OCI-LY7 (cell line): Measurements from ENCODE around the gene TCP10L. TPM values are rescaled to one million over a fixed set of nuclear protein-coding genes. Genes with fewer than 3 reads are reported as not detected.

Experiments used
- BruUV-seq: library from RNA; stranded (reverse); fragments of 400-500 nt; replicated peaks from 2 replicates; lab custom pipeline; 2021; lab: Mats Ljungman, UMichigan
- CTCF ChIA-PET: fragments of 300-600 bp; sonication (Branson Sonifier 250); formaldehyde crosslinking; loops from one replicate; lab custom pipeline; 2022; ENCODE audit warnings: antibody characterized with exemption; ENCODE audit not compliant: unreplicated experiment; lab: Charles Lee
- POLR2A ChIA-PET: fragments of 300-600 bp; sonication (Branson Sonifier 250); formaldehyde crosslinking; loops from one replicate; lab custom pipeline; 2022; ENCODE audit warnings: antibody characterized with exemption; lab: Charles Lee
- DNase-seq: peaks from one replicate; pipeline ENCODE4 v3.0.0-alpha.2; 2015; ENCODE audit warnings: low spot score
- H2AFZ ChIP-seq: fragments of 200-600 bp; sonication (generic), shearing (Covaris generic); 2 replicates; pipeline ENCODE4 v1.6.1; 2014; ENCODE audit warnings: mild to moderate bottlenecking, antibody characterized with exemption, low read length, moderate library complexity
- H3K27ac ChIP-seq: fragments of 200-600 bp; sonication (generic); 2 replicates; pipeline ENCODE4 v1.5.1; 2014; ENCODE audit warnings: mixed run types, low read depth, mild to moderate bottlenecking, moderate library complexity, low read length, inconsistent platforms; ENCODE audit not compliant: poor library complexity, severe bottlenecking
- H3K36me3 ChIP-seq: fragments of 200-600 bp; sonication (generic); 2 replicates; pipeline ENCODE4 v1.6.1; 2014; ENCODE audit warnings: mild to moderate bottlenecking, antibody characterized with exemption, low read length, moderate library complexity, mixed read lengths; ENCODE audit not compliant: insufficient read depth
- H3K4me1 ChIP-seq: fragments of 200-600 bp; sonication (generic); 2 replicates; pipeline ENCODE4 v1.5.1; 2014; ENCODE audit warnings: mild to moderate bottlenecking, low read length; ENCODE audit not compliant: insufficient read depth, poor library complexity, severe bottlenecking
- H3K4me2 ChIP-seq: fragments of 200-600 bp; sonication (generic); 2 replicates; pipeline ENCODE4 v1.6.1; 2014; ENCODE audit warnings: mild to moderate bottlenecking, low read length
- H3K4me3 ChIP-seq: fragments of 200-600 bp; sonication (generic); 2 replicates; pipeline ENCODE4 v1.5.1; 2014; ENCODE audit warnings: mild to moderate bottlenecking, low read depth, low read length; ENCODE audit not compliant: poor library complexity, severe bottlenecking
- H3K79me2 ChIP-seq: fragments of 200-600 bp; sonication (generic); 2 replicates; pipeline ENCODE4 v1.6.1; 2016; ENCODE audit warnings: low read depth, mild to moderate bottlenecking, low read length, moderate library complexity, mixed read lengths; ENCODE audit not compliant: insufficient read depth
- H3K9me2 ChIP-seq: fragments of 200-600 bp; sonication (generic); 2 replicates; pipeline ENCODE4 v1.6.1; 2016; ENCODE audit warnings: mild to moderate bottlenecking, low read length, mixed read lengths; ENCODE audit not compliant: insufficient read depth
- H3K9me3 ChIP-seq: fragments of 200-600 bp; sonication (generic); 2 replicates; pipeline ENCODE4 v1.6.1; 2014; ENCODE audit warnings: mild to moderate bottlenecking, mixed run types, low read length, mixed read lengths
- H4K20me1 ChIP-seq: fragments of 200-600 bp; sonication (generic); 2 replicates; pipeline ENCODE4 v1.6.1; 2014; ENCODE audit warnings: mild to moderate bottlenecking, antibody characterized with exemption, low read length, moderate library complexity, mixed read lengths; ENCODE audit not compliant: insufficient read depth
- CTCF ChIP-seq: fragments of 200-600 bp; sonication (generic); conservative IDR thresholded peaks from 2 replicates; pipeline ENCODE4 v1.5.1; 2014; ENCODE audit warnings: mild to moderate bottlenecking, antibody characterized with exemption, low read length, moderate library complexity, mixed read lengths
- EZH2phosphoT487 ChIP-seq: fragments of 200-600 bp; sonication (generic); IDR thresholded peaks from 2 replicates; pipeline ENCODE4 v1.6.1; 2018; ENCODE audit warnings: low read depth, borderline replicate concordance, mild to moderate bottlenecking, mixed run types, antibody characterized with exemption, low read length, moderate library complexity, mixed read lengths
- intact Hi-C: fragments of 100-400 bp; cut with micrococcal nuclease; formaldehyde crosslinking; loops from one replicate; pipeline ENCODE4 v1.10.0; 2022; ENCODE audit not compliant: unreplicated experiment
- total RNA-seq, 2 experiments: library from RNA; depleted of rRNA in 1 of 2; stranded (reverse); fragments of >200 nt in 1 of 2; shearing (Covaris generic) in 1 of 2; gene quantifications; 2 replicates each; pipeline ENCODE4 v1.2.3, GENCODE V29; 2014 to 2022

TCP10L gene
- total RNA-seq, 2 experiments from 2014 or later = 0.63 to 3.9 TPM

- BruUV-seq = no TSS peak
- ChIA-PET POLR2A (interaction anchor here (0.6 kb wide), 1 partner anchor 54 kb away, joined by 6 read pairs; no protein-coding TSS in a partner anchor), CTCF (no interaction called here)
- no peak for DNase-seq
- Histone ChIP-seq H3K27ac (no peak overlapping the region), H3K9me2 (no peaks in the 10 kb centered on the region), H3K4me3 (no peak overlapping the region), H3K4me2 (no peak overlapping the region), H4K20me1 (no peaks in the 10 kb centered on the region), H3K4me1 (peaks cover 12% of the 10 kb centered on the region), H3K36me3 (no peaks in the 10 kb centered on the region), H3K9me3 (no peaks in the 10 kb centered on the region), H2AFZ (no peak overlapping the region), H3K79me2 (no peaks in the 10 kb centered on the region)
- intact Hi-C loops = loop anchor here (5.0 kb wide), 1 partner anchor 165 kb away; no protein-coding TSS in a partner anchor
- TF ChIP-seq EZH2phosphoT487 = no peak
- no peak for TF ChIP-seq CTCF
These were observed 17.7 kb downstream of the TCP10L start for GRCh38 chr21:32567626-32568025.

GRCh38 chr21:32566741-32567389 lies 18.5 kb downstream of the TCP10L start:
- no peak overlapping the region for H3K27ac ChIP-seq
- DNase-seq = no peak
- ChIA-PET CTCF (no interaction called here), POLR2A (no interaction called here)
- H3K9me2 ChIP-seq = no peaks in the 10 kb centered on the region
- H3K79me2 ChIP-seq = no peaks in the 10 kb centered on the region
- peaks cover 8% of the 10 kb centered on the region for H3K4me1 ChIP-seq
- no peaks in the 10 kb centered on the region for H3K36me3 ChIP-seq
- no peak overlapping the region for H3K4me3 ChIP-seq
- intact Hi-C loops = loop anchor here (5.0 kb wide), 1 partner anchor 165 kb away; no protein-coding TSS in a partner anchor
- no peak overlapping the region for H3K4me2 ChIP-seq
- TF ChIP-seq CTCF (no peak), EZH2phosphoT487 (no peak)
- H4K20me1 ChIP-seq = no peaks in the 10 kb centered on the region
- BruUV-seq = no TSS peak
- no peaks in the 10 kb centered on the region for H3K9me3 ChIP-seq
- H2AFZ ChIP-seq = no peak overlapping the region

GRCh38 chr21:32565856-32566465 lies 19.4 kb downstream of the TCP10L start:
- no peaks in the 10 kb centered on the region for H3K36me3 ChIP-seq
- no peak overlapping the region for H3K4me3 ChIP-seq
- TF ChIP-seq CTCF (no peak), EZH2phosphoT487 (no peak)
- H2AFZ ChIP-seq = no peak overlapping the region
- no peaks in the 10 kb centered on the region for H3K9me3 ChIP-seq
- H3K9me2 ChIP-seq = no peaks in the 10 kb centered on the region
- H3K27ac ChIP-seq = no peak overlapping the region
- H3K4me1 ChIP-seq = peaks cover 8% of the 10 kb centered on the region
- intact Hi-C loops = loop anchor here (5.0 kb wide), 1 partner anchor 164 kb away; no protein-coding TSS in a partner anchor
- no peak overlapping the region for H3K4me2 ChIP-seq
- H3K79me2 ChIP-seq = no peaks in the 10 kb centered on the region
- ChIA-PET CTCF (no interaction called here), POLR2A (no interaction called here)
- no TSS peak for BruUV-seq
- no peaks in the 10 kb centered on the region for H4K20me1 ChIP-seq
- DNase-seq = no peak
